HUES64 (cell line): ENCODE measurements around the gene MOSMO.
"Not testable (repeated sequence)": the region's sequence is repeated elsewhere in the genome, so short reads cannot be mapped to it uniquely, and the experiment has no call there.

ENCODE experiments used
- H3K27ac ChIP-seq: 2 replicates; pipeline ENCODE4 v1.7.0; 2013; ENCODE audit warnings: low read depth, low read length, inconsistent platforms
- H3K27me3 ChIP-seq: 2 replicates; pipeline ENCODE4 v1.6.1; 2013; ENCODE audit warnings: mild to moderate bottlenecking, low read length; ENCODE audit not compliant: insufficient read depth
- H3K36me3 ChIP-seq: 2 replicates; pipeline ENCODE4 v1.6.1; 2013; ENCODE audit warnings: mild to moderate bottlenecking, low read length; ENCODE audit not compliant: insufficient read depth
- H3K4me1 ChIP-seq: 2 replicates; pipeline ENCODE4 v1.6.1; 2013; ENCODE audit warnings: mild to moderate bottlenecking, low read length, moderate library complexity; ENCODE audit not compliant: insufficient read depth
- H3K4me3 ChIP-seq: 2 replicates; pipeline ENCODE4 v1.5.1; 2013; ENCODE audit warnings: mild to moderate bottlenecking, low read length, moderate library complexity
- H3K9ac ChIP-seq: 2 replicates; pipeline ENCODE4 v1.6.1; 2013; ENCODE audit warnings: mild to moderate bottlenecking, low read depth, low read length
- H3K9me3 ChIP-seq: 2 replicates; pipeline ENCODE4 v1.6.1; 2013; ENCODE audit warnings: low read depth, low read length; ENCODE audit not compliant: insufficient read depth
- WGBS: fragments of 150-250, 120-280 bp; methylation state at CpG from one replicate; pipeline ENCODE4 v1.1.7; 2013; ENCODE audit warnings: missing lambda C conversion rate; 5-methylcytosine and 5-hydroxymethylcytosine counted together

MOSMO gene

GRCh38 chr16:22123146-22123545 lies 115.2 kb downstream of the MOSMO start:
- 77% methylated on average over 2 of the region's 3 CpGs for WGBS
- no peaks in the 10 kb centered on the region for H3K27me3 ChIP-seq

GRCh38 chr16:22123759-22124490 lies 116.0 kb downstream of the MOSMO start:
- Histone ChIP-seq H3K4me1 (no peaks in the 10 kb centered on the region), H3K36me3 (no peaks in the 10 kb centered on the region), H3K27me3 (no peaks in the 10 kb centered on the region), H3K27ac (no peak overlapping the region), H3K9ac (no peak overlapping the region), H3K4me3 (no peak overlapping the region), H3K9me3 (no peaks in the 10 kb centered on the region)
- WGBS: 90% methylated on average over 7 of the region's 7 CpGs

More at GRCh38 chr16:22123146-22123545, 115.2 kb downstream of the MOSMO start:
- Histone ChIP-seq H3K9me3 (no peaks in the 10 kb centered on the region), H3K36me3 (no peaks in the 10 kb centered on the region), H3K9ac (no peak overlapping the region), H3K27ac (no peak overlapping the region), H3K4me1 (no peaks in the 10 kb centered on the region), H3K4me3 (no peak overlapping the region)

GRCh38 chr16:22124583-22125284 lies 116.8 kb downstream of the MOSMO start:
- Histone ChIP-seq H3K27ac (no peak overlapping the region), H3K27me3 (no peaks in the 10 kb centered on the region), H3K9me3 (no peaks in the 10 kb centered on the region), H3K4me3 (no peak overlapping the region), H3K36me3 (no peaks in the 10 kb centered on the region), H3K4me1 (no peaks in the 10 kb centered on the region), H3K9ac (no peak overlapping the region)
- WGBS: 93% methylated on average over 5 of the region's 6 CpGs

- H3K27ac ChIP-seq: no peak overlapping the region
These were observed 118.2 kb downstream of the MOSMO start for GRCh38 chr16:22126037-22126558.

GRCh38 chr16:22128537-22128936 lies 120.6 kb downstream of the MOSMO start:
- not testable (repeated sequence) for H3K9me3 ChIP-seq, H3K27me3 ChIP-seq, H3K4me3 ChIP-seq, H3K4me1 ChIP-seq, H3K9ac ChIP-seq, H3K27ac ChIP-seq, H3K36me3 ChIP-seq
- WGBS: 89% methylated on average over 1 of the region's 1 CpG

More at GRCh38 chr16:22126037-22126558, 118.2 kb downstream of the MOSMO start:
- Histone ChIP-seq H3K9ac (no peak overlapping the region), H3K9me3 (no peaks in the 10 kb centered on the region), H3K4me3 (no peak overlapping the region), H3K4me1 (no peaks in the 10 kb centered on the region), H3K27me3 (no peaks in the 10 kb centered on the region), H3K36me3 (no peaks in the 10 kb centered on the region)
- WGBS: 93% methylated on average over 15 of the region's 15 CpGs

GRCh38 chr16:22130528-22130927 lies 122.6 kb downstream of the MOSMO start:
- Histone ChIP-seq H3K36me3 (no peaks in the 10 kb centered on the region), H3K27ac (no peak overlapping the region), H3K9ac (no peak overlapping the region), H3K9me3 (no peaks in the 10 kb centered on the region), H3K4me3 (no peak overlapping the region), H3K27me3 (no peaks in the 10 kb centered on the region), H3K4me1 (no peaks in the 10 kb centered on the region)

GRCh38 chr16:22132801-22133200 lies 124.9 kb downstream of the MOSMO start:
- no peaks in the 10 kb centered on the region for H3K36me3 ChIP-seq
- no peak overlapping the region for H3K27ac ChIP-seq
- H3K4me1 ChIP-seq: no peaks in the 10 kb centered on the region
- WGBS: 92% methylated on average over 10 of the region's 10 CpGs
- H3K9me3 ChIP-seq: no peaks in the 10 kb centered on the region
- no peaks in the 10 kb centered on the region for H3K27me3 ChIP-seq
- no peak overlapping the region for H3K9ac ChIP-seq
- no peak overlapping the region for H3K4me3 ChIP-seq
